ENCODE measurements around the gene MLLT6.

Gene MLLT6

GRCh38 chr17:38706505-38707216 is 1.6 kb downstream of the MLLT6 start:
- no peak for DNase-seq (ENCODE audit: low read depth, low spot score)

GRCh38 chr17:38707678-38708351 is 2.7 kb downstream of the MLLT6 start:
- DNase-seq (ENCODE audit: low read depth, low spot score), result no peak

GRCh38 chr17:38709104-38709820 is 4.2 kb downstream of the MLLT6 start:
- DNase-seq (ENCODE audit: low read depth, low spot score), result no peak

- no peak for DNase-seq (ENCODE audit: low read depth, low spot score)
Observed at GRCh38 chr17:38709864-38710603, 5.0 kb downstream of the MLLT6 start.

GRCh38 chr17:38710604-38710962 is 5.5 kb downstream of the MLLT6 start:
- no peak for DNase-seq (ENCODE audit: low read depth, low spot score)

- DNase-seq (ENCODE audit: low read depth, low spot score), result no peak
Observed at GRCh38 chr17:38710985-38711384, 5.9 kb downstream of the MLLT6 start.

GRCh38 chr17:38711792-38712571 is 6.9 kb downstream of the MLLT6 start:
- no peak for DNase-seq (ENCODE audit: low read depth, low spot score)

- no peak for DNase-seq (ENCODE audit: low read depth, low spot score)
Observed at GRCh38 chr17:38712593-38712992, 7.5 kb downstream of the MLLT6 start.

GRCh38 chr17:38713456-38714075 is 8.5 kb downstream of the MLLT6 start:
- DNase-seq (ENCODE audit: low read depth, low spot score), result no peak

- DNase-seq (ENCODE audit: low read depth, low spot score), result no peak
Observed at GRCh38 chr17:38715216-38715943, 10.3 kb downstream of the MLLT6 start.

GRCh38 chr17:38716368-38717005 is 11.4 kb downstream of the MLLT6 start:
- DNase-seq (ENCODE audit: low read depth, low spot score), result no peak

GRCh38 chr17:38717139-38717745 is 12.2 kb downstream of the MLLT6 start:
- DNase-seq (ENCODE audit: low read depth, low spot score), result no peak

GRCh38 chr17:38719289-38719942 is 14.3 kb downstream of the MLLT6 start:
- DNase-seq (ENCODE audit: low read depth, low spot score), result no peak

- DNase-seq (ENCODE audit: low read depth, low spot score), result no peak
Observed at GRCh38 chr17:38719943-38720641, 15.0 kb downstream of the MLLT6 start.

- DNase-seq (ENCODE audit: low read depth, low spot score), result no peak
Observed at GRCh38 chr17:38720941-38721340, 15.9 kb downstream of the MLLT6 start.

GRCh38 chr17:38721802-38722201 is 16.7 kb downstream of the MLLT6 start:
- no peak for DNase-seq (ENCODE audit: low read depth, low spot score)

- DNase-seq (ENCODE audit: low read depth, low spot score), result no peak
Observed at GRCh38 chr17:38724337-38724988, 19.4 kb downstream of the MLLT6 start.

- DNase-seq (ENCODE audit: low read depth, low spot score), result no peak
Observed at GRCh38 chr17:38725066-38725465, 20.0 kb downstream of the MLLT6 start.
